IPS DF 4.7 (cell line): ENCODE results near the gene OR10K2.

Experiments
- DNase-seq: peaks from one replicate; pipeline ENCODE4 v3.0.0-alpha.2; 2013; ENCODE audit warnings: low spot score; ENCODE audit errors: extremely low read depth

OR10K2 gene

GRCh38 chr1:158371188-158371953 lies 54.7 kb downstream of the OR10K2 start:
- no peak for DNase-seq
